DND-41 (cell line): ENCODE measurements around the gene ABCG4.

Experiments
- ATAC-seq: fragments of 200-7000 bp; cut with Tn5 transposase; 3 replicates; pipeline ENCODE4 v1.9.1; 2021; ENCODE audit warnings: low read depth; ENCODE audit not compliant: insufficient read depth
- DNase-seq: peaks from one replicate; pipeline ENCODE4 v3.0.0-alpha.2; 2020
- H2AFZ ChIP-seq: 2 replicates; pipeline ENCODE4 v1.6.0; 2012; ENCODE audit warnings: low read depth, low read length
- H3K27ac ChIP-seq: 2 replicates; pipeline ENCODE4 v1.5.1; 2012; ENCODE audit warnings: low read length, inconsistent platforms
- H3K27me3 ChIP-seq: fragments of 200-600 bp; sonication (generic); 2 replicates; pipeline ENCODE4 v1.6.0; 2012; ENCODE audit warnings: low read length, mild to moderate bottlenecking, inconsistent platforms; ENCODE audit not compliant: insufficient read depth, poor library complexity
- H3K36me3 ChIP-seq: 2 replicates; pipeline ENCODE4 v1.5.1; 2012; ENCODE audit warnings: low read length, inconsistent platforms; ENCODE audit not compliant: insufficient read depth
- H3K4me1 ChIP-seq: 2 replicates; pipeline ENCODE4 v1.5.1; 2012; ENCODE audit warnings: mild to moderate bottlenecking, low read length; ENCODE audit not compliant: insufficient read depth
- H3K4me2 ChIP-seq: 2 replicates; pipeline ENCODE4 v1.6.0; 2012; ENCODE audit warnings: mild to moderate bottlenecking, moderate library complexity, low read length, inconsistent platforms; ENCODE audit not compliant: insufficient read depth
- H3K4me3 ChIP-seq, 2 experiments: fragments of 200-600 bp in 1 of 2; shearing (Covaris generic) in 1 of 2; 2 replicates each; pipeline ENCODE4 v1.5.1; 2012 to 2016; ENCODE audit warnings: inconsistent platforms in 2 of 2, low read length in 2 of 2, mild to moderate bottlenecking in 2 of 2, low read depth in 1 of 2, moderate library complexity in 1 of 2
- H3K79me2 ChIP-seq: 2 replicates; pipeline ENCODE4 v1.6.0; 2012; ENCODE audit warnings: low read length, inconsistent platforms; ENCODE audit not compliant: insufficient read depth
- H3K9ac ChIP-seq: 2 replicates; pipeline ENCODE4 v1.6.0; 2012; ENCODE audit warnings: low read depth, mild to moderate bottlenecking, inconsistent platforms, low read length, moderate library complexity
- H3K9me3 ChIP-seq: 2 replicates; pipeline ENCODE4 v1.5.1; 2012; ENCODE audit warnings: low read length, moderate library complexity, mild to moderate bottlenecking, inconsistent platforms; ENCODE audit not compliant: insufficient read depth, severe bottlenecking
- H4K20me1 ChIP-seq: 2 replicates; pipeline ENCODE4 v1.6.0; 2012; ENCODE audit warnings: low read length; ENCODE audit not compliant: insufficient read depth
- CTCF ChIP-seq: IDR thresholded peaks from 2 replicates; pipeline ENCODE4 v1.5.1; 2012; ENCODE audit warnings: borderline replicate concordance, low read length, moderate library complexity, mild to moderate bottlenecking; ENCODE audit not compliant: poor library complexity, severe bottlenecking; ENCODE audit errors: extremely low read depth
- EZH2 ChIP-seq: IDR thresholded peaks from 3 replicates; pipeline ENCODE4 v1.6.1; 2012; ENCODE audit warnings: borderline replicate concordance, low read depth, mild to moderate bottlenecking, moderate library complexity, low read length, inconsistent platforms; ENCODE audit not compliant: severe bottlenecking

ABCG4 gene

GRCh38 chr11:119193001-119193400, 44.1 kb downstream of the ABCG4 start:
- Histone ChIP-seq H3K4me2 (no peak overlapping the region), H3K9ac (no peak overlapping the region), H3K9me3 (no peaks in the 10 kb centered on the region), H3K79me2 (no peaks in the 10 kb centered on the region), H2AFZ (no peak overlapping the region), H3K27ac (no peak overlapping the region), H4K20me1 (no peaks in the 10 kb centered on the region), H3K4me3 (no peak overlapping the region), H3K36me3 (no peaks in the 10 kb centered on the region), H3K27me3 (no peaks in the 10 kb centered on the region), H3K4me1 (peaks cover 7% of the 10 kb centered on the region; the same call in 1 of the 2 replicates)
- no peak for TF ChIP-seq EZH2
- TF ChIP-seq CTCF: no peak
- ATAC-seq: no peak
- DNase-seq: no peak

GRCh38 chr11:119193626-119194025, 44.8 kb downstream of the ABCG4 start:
- no peak for TF ChIP-seq CTCF
- no peak overlapping the region for H3K4me2 ChIP-seq
- no peak for ATAC-seq

GRCh38 chr11:119194811-119195440, 46.1 kb downstream of the ABCG4 start:
- H3K27ac ChIP-seq: no peak overlapping the region
- no peaks in the 10 kb centered on the region for H3K79me2 ChIP-seq
- no peak overlapping the region for H3K9ac ChIP-seq
- H2AFZ ChIP-seq: no peak overlapping the region
- DNase-seq: no peak
- no peaks in the 10 kb centered on the region for H3K9me3 ChIP-seq
- H4K20me1 ChIP-seq: no peaks in the 10 kb centered on the region
- H3K27me3 ChIP-seq: no peaks in the 10 kb centered on the region
- ATAC-seq: no peak
- no peak for TF ChIP-seq EZH2
- no peak for TF ChIP-seq CTCF
- no peak overlapping the region for H3K4me3 ChIP-seq
- H3K4me1 ChIP-seq: peaks cover 7% of the 10 kb centered on the region; the same call in 1 of the 2 replicates
- no peak overlapping the region for H3K4me2 ChIP-seq
- H3K36me3 ChIP-seq: no peaks in the 10 kb centered on the region

More at GRCh38 chr11:119193626-119194025, 44.8 kb downstream of the ABCG4 start:
- peaks cover 7% of the 10 kb centered on the region; the same call in 1 of the 2 replicates for H3K4me1 ChIP-seq
- no peaks in the 10 kb centered on the region for H3K79me2 ChIP-seq
- H3K4me3 ChIP-seq: no peak overlapping the region
- DNase-seq: no peak
- H3K27me3 ChIP-seq: no peaks in the 10 kb centered on the region
- H3K27ac ChIP-seq: no peak overlapping the region
- no peak overlapping the region for H2AFZ ChIP-seq
- no peaks in the 10 kb centered on the region for H4K20me1 ChIP-seq
- no peaks in the 10 kb centered on the region for H3K9me3 ChIP-seq
- no peaks in the 10 kb centered on the region for H3K36me3 ChIP-seq
- no peak overlapping the region for H3K9ac ChIP-seq

- no peaks in the 10 kb centered on the region for H3K27me3 ChIP-seq
- ATAC-seq: no peak
- H3K4me2 ChIP-seq: no peak overlapping the region
- DNase-seq: no peak
- no peaks in the 10 kb centered on the region for H4K20me1 ChIP-seq
- no peak for TF ChIP-seq EZH2
- no peak overlapping the region for H3K9ac ChIP-seq
- H3K4me3 ChIP-seq: no peak overlapping the region
- no peaks in the 10 kb centered on the region for H3K36me3 ChIP-seq
- H2AFZ ChIP-seq: no peak overlapping the region
- H3K79me2 ChIP-seq: no peaks in the 10 kb centered on the region
- H3K27ac ChIP-seq: no peak overlapping the region
- H3K9me3 ChIP-seq: no peaks in the 10 kb centered on the region
- H3K4me1 ChIP-seq: peaks cover 7% of the 10 kb centered on the region; the same call in 1 of the 2 replicates
Observed at GRCh38 chr11:119195680-119196079, 46.8 kb downstream of the ABCG4 start.
